ENCODE measurements around the gene DALRD3. TPM values are rescaled to one million over a fixed set of nuclear protein-coding genes. Genes with fewer than 3 reads are reported as not detected.

DALRD3 gene
- total and polyA plus RNA-seq, 2 of the 8 experiments (the other 6 are each of a cell fraction or from before 2014, with no cell fraction given): 30.4 to 86.5 TPM

GRCh38 chr3:49029563-49029884 is 11.1 kb upstream of the DALRD3 start:
- no peak for FAIRE-seq
- no peak overlapping the region for H3K27ac ChIP-seq (ENCODE audit: low read depth, low read length)
- H3K56ac ChIP-seq (replicated peaks; ENCODE audit: insufficient read length, low read depth, low read length): no peak overlapping the region
- H3K4ac ChIP-seq (replicated peaks; ENCODE audit: insufficient read length, low read depth, low read length): no peak overlapping the region
- H3K4me2 ChIP-seq (ENCODE audit: insufficient read depth in 1 of 2, low read depth in 2 of 2, low read length in 2 of 2): peak overlapping the region; percentile 88 to 98
- no peak overlapping the region for H2BK15ac ChIP-seq (ENCODE audit: low read length)
- no peak overlapping the region for H2BK5ac ChIP-seq (ENCODE audit: low read depth, low read length)
- H4K20me1 ChIP-seq (replicated peaks in 1 of 2; ENCODE audit: control insufficient read depth in 1 of 2, insufficient read depth in 2 of 2, low read length in 2 of 2): peaks cover 6 to 21% of the 10 kb centered on the region in 2 experiments
- H3K79me1 ChIP-seq (ENCODE audit: low read depth, low read length): peaks cover 8% of the 10 kb centered on the region
- DNase-seq (ENCODE audit: low read depth in 1 of 2, low spot score in 2 of 2): no peak
- no peak overlapping the region for H3K9ac ChIP-seq (replicated peaks in 1 of 4; ENCODE audit: extremely low read depth in 1 of 4, low read depth in 3 of 4, low read length in 3 of 4)
- 16% methylated on average over 7 of the region's 7 CpGs; no CpG with 5 or more reads in 1 of the 2 experiments for WGBS, 2 experiments (ENCODE audit: extremely low coverage in 1 of 2, insufficient coverage in 1 of 2, insufficient read length in 1 of 2, insufficient replicate concordance in 2 of 2, low coverage in 1 of 2, low lambda C conversion rate in 2 of 2, missing lambda C conversion rate in 1 of 2)
- no peak overlapping the region for H4K8ac ChIP-seq (ENCODE audit: extremely low read depth, insufficient read depth, low read length)
- H3K23me2 ChIP-seq (ENCODE audit: low read depth, low read length): peaks cover 7% of the 10 kb centered on the region
- peaks cover 0 to 8% (median 6%) of the 10 kb centered on the region in 4 experiments; a peak in 5 of 7 replicates for H3K4me1 ChIP-seq (replicated peaks in 1 of 4; ENCODE audit: control insufficient read depth in 3 of 4, insufficient read depth in 4 of 4, low read length in 3 of 4)
- H2BK120ac ChIP-seq (replicated peaks; ENCODE audit: low read depth, low read length): no peak overlapping the region
- H2BK12ac ChIP-seq (ENCODE audit: low read depth, low read length): no peak overlapping the region
- no peak overlapping the region for H4K5ac ChIP-seq (ENCODE audit: insufficient read length, low read depth, low read length)
- H3K14ac ChIP-seq (ENCODE audit: insufficient read length): no peak overlapping the region
- peaks cover 4 to 15% of the 10 kb centered on the region in 2 experiments; a peak in 3 of 4 replicates for H3K79me2 ChIP-seq (ENCODE audit: control insufficient read depth in 1 of 2, insufficient read depth in 2 of 2, low read length in 2 of 2)
- no peak overlapping the region for H2AK5ac ChIP-seq (ENCODE audit: low read depth, low read length)
- no peak overlapping the region for H3K18ac ChIP-seq (ENCODE audit: extremely low read depth, low read length)
- POLR2A ChIA-PET (ENCODE audit: partially characterized antibody): interaction anchor here (0.6 to 33.9 kb wide), 25 partner anchors 11 to 405 kb away, joined by 3 to 1518 read pairs (median 4); partner anchors contain the start of genes CELSR3, DALRD3, IP6K2 and LAMB2
- no peaks in the 10 kb centered on the region; a peak in 1 of 7 replicates for H3K27me3 ChIP-seq (replicated peaks in 1 of 4; ENCODE audit: control insufficient read depth in 3 of 4, extremely low read depth in 1 of 4, insufficient read depth in 3 of 4, low read length in 3 of 4)
- no peak overlapping the region for H2BK20ac ChIP-seq (ENCODE audit: low read length)
- CTCF ChIA-PET (ENCODE audit: partially characterized antibody): no interaction called here
- peaks cover 44 to 68% (median 62%) of the 10 kb centered on the region in 4 experiments for H3K36me3 ChIP-seq (ENCODE audit: control insufficient read depth in 2 of 4, insufficient read depth in 4 of 4, low read length in 3 of 4)
- H3K4me3 ChIP-seq (ENCODE audit: extremely low read depth in 1 of 4, insufficient read depth in 2 of 4, low read depth in 3 of 4, low read length in 4 of 4): peak overlapping the region in 1 of 4 experiments; percentile 76; a peak in 2 of 8 replicates
- no peaks in the 10 kb centered on the region for H3K9me3 ChIP-seq (ENCODE audit: insufficient read depth in 2 of 2, low read depth in 1 of 2, low read length in 1 of 2)
- H4K91ac ChIP-seq (replicated peaks; ENCODE audit: insufficient read length, low read length): no peak overlapping the region
- no peak overlapping the region for H2AFZ ChIP-seq (ENCODE audit: low read length)
- H3K23ac ChIP-seq (ENCODE audit: insufficient read length): no peak overlapping the region
- no peak for TF ChIP-seq SRF (IDR thresholded peaks at IDR 0.05; ENCODE audit: low read depth, low read length)
- TF ChIP-seq HDAC2 (IDR thresholded peaks at IDR 0.05; ENCODE audit: borderline replicate concordance in 1 of 2, low read depth in 2 of 2, low read length in 2 of 2): no peak
- TF ChIP-seq RBBP5 (IDR thresholded peaks at IDR 0.05; ENCODE audit: borderline replicate concordance, low read depth, low read length): no peak
- TF ChIP-seq TEAD4 (IDR thresholded peaks at IDR 0.05; ENCODE audit: low read depth, low read length): no peak
- no peak for TF ChIP-seq KDM4A (IDR thresholded peaks at IDR 0.05; ENCODE audit: low read depth, low read length, severe bottlenecking)
- TF ChIP-seq HDAC6 (IDR thresholded peaks at IDR 0.05; ENCODE audit: low read depth, low read length): no peak
- TF ChIP-seq SP2 (IDR thresholded peaks at IDR 0.05; ENCODE audit: low read length): no peak
- TF ChIP-seq BRCA1 (IDR thresholded peaks at IDR 0.05; ENCODE audit: low read depth, low read length): no peak
- no peak for TF ChIP-seq YY1 (IDR thresholded peaks at IDR 0.05; ENCODE audit: low read depth, low read length)
- TF ChIP-seq POLR2A (IDR thresholded peaks at IDR 0.05; ENCODE audit: control extremely low read depth in 1 of 2, low read depth in 2 of 2, low read length in 2 of 2): no peak
- TF ChIP-seq CREB1 (IDR thresholded peaks at IDR 0.05): no peak
- no peak for TF ChIP-seq TBP (IDR thresholded peaks at IDR 0.05; ENCODE audit: low read depth, low read length)
- no peak for TF ChIP-seq ATF3 (IDR thresholded peaks at IDR 0.05; ENCODE audit: insufficient read depth, low read depth, low read length)
- TF ChIP-seq CBX5 (IDR thresholded peaks at IDR 0.05; ENCODE audit: low read depth, low read length): no peak
- TF ChIP-seq NANOG (IDR thresholded peaks at IDR 0.05; ENCODE audit: insufficient read depth, low read depth, low read length, poor library complexity, severe bottlenecking): no peak
